K562 treated with DMSO at 1 percent for 4 hours (cell line): Measurements from ENCODE around the gene GPATCH2L. TPM values are rescaled to one million over a fixed set of nuclear protein-coding genes. Genes with fewer than 3 reads are reported as not detected.

Experiments
- total RNA-seq: library from RNA; unstranded; fragments of 300-600 nt; gene quantifications from 2 replicates; pipeline ENCODE4 v1.2.3, GENCODE V29; 2022; ENCODE audit not compliant: insufficient read depth

GPATCH2L gene
- 7.6 and 10.1 TPM in 2 replicates for total RNA-seq

DNA sequence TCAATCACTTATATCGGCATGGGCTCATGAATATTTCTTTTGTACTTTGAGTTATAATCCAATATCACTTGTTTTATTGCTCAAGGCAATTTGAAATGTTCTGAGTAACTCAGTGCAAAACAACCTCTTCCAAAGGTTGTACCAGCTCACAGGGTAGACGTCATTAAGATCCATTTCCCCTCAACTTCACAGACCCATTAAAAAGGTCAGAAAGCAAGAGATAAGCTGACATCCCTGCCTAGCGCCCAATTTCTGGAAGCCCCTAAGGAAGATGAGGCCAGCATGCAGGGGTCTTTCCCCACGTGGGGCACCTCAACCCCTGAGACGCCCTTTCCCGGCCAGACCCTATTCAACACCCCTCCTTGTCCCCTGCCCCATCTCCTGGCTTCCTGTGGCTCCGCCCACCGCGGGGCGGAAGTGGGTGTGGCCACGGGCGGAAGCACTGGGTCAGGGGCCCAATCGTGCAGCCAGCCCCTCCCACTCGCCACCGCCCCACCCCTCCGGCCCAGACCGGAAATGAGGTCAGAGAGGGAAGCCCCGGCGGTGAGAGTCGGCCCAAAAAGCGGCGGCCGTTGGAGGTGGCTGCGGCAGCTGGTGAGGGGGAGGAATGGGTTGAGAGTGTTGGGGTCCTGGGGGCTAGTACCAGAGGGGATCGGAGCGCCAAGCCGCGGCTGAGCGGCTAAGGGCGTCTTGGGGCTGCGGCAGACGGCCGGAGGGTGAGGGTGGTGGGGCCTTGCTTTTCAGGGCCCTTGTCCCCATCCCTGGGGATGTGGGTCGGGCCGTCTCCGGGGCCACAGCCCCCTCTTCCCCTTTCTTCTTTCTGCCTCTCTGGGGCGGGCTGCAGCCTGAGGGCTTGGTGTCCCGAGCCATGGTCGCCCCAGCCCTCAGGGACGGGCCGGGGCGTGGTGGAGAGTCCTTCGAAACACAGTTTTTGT, at the start of gene GPATCH2L:
GPATCH2L (plus strand) TSS at position 525 of the 935 bp plus-strand sequence. CDS start 2,442 bp downstream, outside the sequence.

Other genes with a start within 250 kb of the GPATCH2L start
- gene TGFB3, start 169.9 kb upstream of the GPATCH2L start, total RNA-seq = 0.51 TPM in 1 of 2 replicates, not detected in the other
- 2.4 and 7.8 TPM in 2 replicates for gene IFT43, start 166.2 kb upstream of the GPATCH2L start, total RNA-seq
- 21.9 and 27.5 TPM in 2 replicates for gene ESRRB, start 224.2 kb downstream of the GPATCH2L start, total RNA-seq